Measurements from ENCODE around the gene PAK2. TPM values are rescaled to one million over a fixed set of nuclear protein-coding genes. Genes with fewer than 3 reads are reported as not detected.

PAK2 gene
- total and polyA plus RNA-seq, 9 of the 15 experiments (the other 6 are each of a cell fraction or from before 2014, with no cell fraction given), result 13.2 to 72.4 (median 35.7) TPM

- no peak for TF ChIP-seq E4F1 (CRISPR knock-in tag; IDR thresholded peaks at IDR 0.05; ENCODE audit: borderline replicate concordance)
- no peak for TF ChIP-seq TOE1 (IDR thresholded peaks at IDR 0.05; ENCODE audit: borderline replicate concordance)
- TF ChIP-seq TOE1 (CRISPR knock-in tag; IDR thresholded peaks at IDR 0.05; ENCODE audit: borderline replicate concordance, low read depth), result no peak
- TF ChIP-seq ZNF785 (CRISPR knock-in tag; IDR thresholded peaks at IDR 0.05), result no peak
- TF ChIP-seq ZEB2 (IDR thresholded peaks at IDR 0.05), result no peak
- TF ChIP-seq USF1 (CRISPR knock-in tag; IDR thresholded peaks at IDR 0.05), result no peak
- TF ChIP-seq KLF16 (IDR thresholded peaks at IDR 0.05), result peak; percentile 26; the same call in 1 of the 2 replicates
- no peak for TF ChIP-seq KLF10 (CRISPR knock-in tag; IDR thresholded peaks at IDR 0.05)
- 0 out of 2 replicates have a peak, but pooled peaks have one; percentile 16 for TF ChIP-seq ATF7 (IDR thresholded peaks at IDR 0.05)
- TF ChIP-seq COPS2 (conservative IDR thresholded peaks at IDR 0.05), result no peak
- TF ChIP-seq SETDB1 (IDR thresholded peaks at IDR 0.05; ENCODE audit: low read length), result no peak
- TF ChIP-seq MEF2A (IDR thresholded peaks at IDR 0.05; ENCODE audit: control insufficient read depth, low read depth, low read length), result no peak
- TF ChIP-seq SRSF7 (optimal IDR thresholded peaks at IDR 0.05; ENCODE audit: low read depth, low read length), result no peak
- TF ChIP-seq SMAD3 (CRISPR knock-in tag; conservative IDR thresholded peaks at IDR 0.05), result no peak
- no peak for TF ChIP-seq STAT6 (CRISPR knock-in tag; IDR thresholded peaks at IDR 0.05)
- TF ChIP-seq CTCF (IDR thresholded peaks at IDR 0.05 in 2 of 3, conservative IDR thresholded peaks at IDR 0.05 in 1 of 3; ENCODE audit: insufficient read depth in 2 of 3, low read depth in 1 of 3, low read length in 3 of 3), result peak; percentile 78 to 92 (median 90)
Observed at GRCh38 chr3:196837819-196838420, 98.3 kb downstream of the PAK2 start (continued).
